Hindlimb muscle (tissue), 1 donor: ENCODE data around the gene ELSPBP1. TPM values are rescaled to one million over a fixed set of nuclear protein-coding genes. Genes with fewer than 3 reads are reported as not detected.
"Not testable (repeated sequence)": the region's sequence is repeated elsewhere in the genome, so short reads cannot be mapped to it uniquely, and the experiment has no call there.

Source experiments
- DNase-seq: peaks from one replicate; pipeline ENCODE4 v3.0.0-alpha.2; 2013
- polyA plus RNA-seq: library from polyadenylated mRNA; unstranded; fragments of 120-200 nt; gene quantifications from one replicate; pipeline ENCODE4 v1.2.1, GENCODE V29; 2013; ENCODE audit not compliant: insufficient read length

ELSPBP1 gene
- polyA plus RNA-seq, 1 donor, result not detected

DNA sequence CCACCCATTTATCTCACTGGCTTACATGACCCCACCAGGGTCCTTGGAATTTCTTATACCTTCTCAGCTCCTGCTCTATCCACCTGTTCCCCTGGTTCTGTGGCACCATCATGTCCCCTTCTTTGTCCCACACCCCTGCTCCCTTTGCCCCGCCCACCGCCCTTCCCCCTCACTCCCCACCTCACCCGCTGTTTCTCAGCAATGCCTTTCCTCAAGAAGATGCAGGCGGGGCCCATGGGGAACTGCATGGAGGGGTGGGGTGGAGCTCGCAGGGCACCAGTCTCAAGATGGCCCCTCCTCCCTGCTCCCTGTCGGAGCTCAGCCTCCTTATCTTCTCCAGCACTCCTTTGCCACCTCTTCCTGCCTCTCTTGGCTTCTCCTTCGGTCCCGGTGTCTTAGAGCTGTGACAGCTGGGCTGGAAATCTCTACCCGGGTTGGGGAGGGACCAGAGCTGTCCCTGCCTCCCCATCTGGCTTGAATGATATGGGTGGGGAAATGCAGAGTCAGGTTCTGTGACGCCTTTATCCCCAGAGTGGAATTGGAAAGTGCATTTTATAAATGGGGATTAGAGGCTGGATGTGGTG lies 49.3 kb downstream of the ELSPBP1 start, which contains the start of gene CABP5:
Gene CABP5 (minus strand): TSS at position 405 of the 584 bp plus-strand sequence. CDS start 157 bp downstream, at position 248.
- DNase-seq, result no peak

GRCh38 chr19:48044561-48044960 lies 50.1 kb downstream of the ELSPBP1 start:
- DNase-seq, result no peak

GRCh38 chr19:48051335-48052033 lies 57.1 kb downstream of the ELSPBP1 start:
- DNase-seq, result no peak

- DNase-seq, result no peak
These were observed 58.6 kb downstream of the ELSPBP1 start for GRCh38 chr19:48053076-48053475.

- no peak for DNase-seq
These were observed 59.4 kb downstream of the ELSPBP1 start for GRCh38 chr19:48053856-48054255.

DNA sequence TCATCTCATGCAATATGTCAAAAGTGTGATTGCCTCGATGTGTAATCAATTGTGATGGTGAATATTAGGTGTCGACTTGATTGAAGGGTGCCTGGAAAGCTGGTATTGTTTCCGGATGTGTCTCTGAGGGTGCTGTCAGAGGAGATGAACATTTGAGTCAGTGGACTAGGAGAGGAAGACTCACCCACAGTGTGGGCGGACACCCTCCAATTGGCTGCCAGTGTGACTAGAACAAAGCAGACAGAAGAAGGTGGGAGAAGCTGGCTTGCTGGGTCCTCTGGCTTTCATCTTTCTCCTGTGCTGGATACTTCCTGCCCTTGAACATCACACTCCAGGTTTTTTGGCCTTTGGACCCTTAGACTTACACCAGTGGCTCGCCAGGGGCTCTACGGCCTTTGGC lies 64.9 kb downstream of the ELSPBP1 start:
- DNase-seq, result no peak

- DNase-seq, result no peak
These were observed 65.9 kb downstream of the ELSPBP1 start for GRCh38 chr19:48060381-48060780.

GRCh38 chr19:48061401-48062344 lies 67.2 kb downstream of the ELSPBP1 start:
- DNase-seq, result no peak

DNA sequence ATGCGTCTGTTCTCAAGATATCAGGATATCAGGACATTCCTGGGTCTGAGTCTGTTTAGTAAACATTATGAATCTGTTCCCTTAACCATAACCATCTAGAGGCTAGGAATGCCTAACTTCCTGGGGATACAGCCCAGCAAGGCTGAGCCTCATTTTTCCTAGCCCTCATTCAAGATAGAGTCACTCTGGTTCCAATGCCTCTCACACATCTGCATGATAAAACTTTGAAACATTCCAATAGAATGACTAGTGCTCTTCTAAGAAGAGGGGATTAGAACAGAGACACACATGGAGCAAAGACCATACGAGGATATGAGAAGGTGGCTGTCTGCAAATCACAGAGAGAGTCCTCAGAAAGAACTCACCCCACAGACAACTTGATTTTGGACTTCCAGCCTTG lies 70.1 kb downstream of the ELSPBP1 start:
- DNase-seq, result no peak

- DNase-seq, result no peak
These were observed 75.0 kb downstream of the ELSPBP1 start for GRCh38 chr19:48069435-48069834.

- DNase-seq, result not testable (repeated sequence)
These were observed 75.8 kb downstream of the ELSPBP1 start for GRCh38 chr19:48070177-48070769.

Other genes with a start within 250 kb of the ELSPBP1 start
- gene NOP53, start 249.1 kb upstream of the ELSPBP1 start, polyA plus RNA-seq, result 583 TPM
- 941 TPM for gene SELENOW, start 215.9 kb upstream of the ELSPBP1 start, polyA plus RNA-seq
- gene TPRX1, start 190.1 kb upstream of the ELSPBP1 start, polyA plus RNA-seq, result not detected
- not detected for gene CRX, start 172.7 kb upstream of the ELSPBP1 start, polyA plus RNA-seq
- not detected for gene TPRX2, start 135.4 kb upstream of the ELSPBP1 start, polyA plus RNA-seq
- gene SULT2A1, start 108.3 kb upstream of the ELSPBP1 start, polyA plus RNA-seq, result not detected
- gene BSPH1, start 2.5 kb upstream of the ELSPBP1 start, polyA plus RNA-seq, result not detected
- gene CABP5, start 49.4 kb downstream of the ELSPBP1 start, polyA plus RNA-seq, result not detected
- gene PLA2G4C, start 116.2 kb downstream of the ELSPBP1 start, polyA plus RNA-seq, result 58.0 TPM
- gene LIG1, start 175.7 kb downstream of the ELSPBP1 start, polyA plus RNA-seq, result 29.2 TPM
- 6.8 TPM for gene ZSWIM9, start 176.0 kb downstream of the ELSPBP1 start, polyA plus RNA-seq